Measurements from ENCODE around the gene GSTO2.
"Not testable (repeated sequence)": the region's sequence is repeated elsewhere in the genome, so short reads cannot be mapped to it uniquely, and the experiment has no call there.

GSTO2 gene

DNA sequence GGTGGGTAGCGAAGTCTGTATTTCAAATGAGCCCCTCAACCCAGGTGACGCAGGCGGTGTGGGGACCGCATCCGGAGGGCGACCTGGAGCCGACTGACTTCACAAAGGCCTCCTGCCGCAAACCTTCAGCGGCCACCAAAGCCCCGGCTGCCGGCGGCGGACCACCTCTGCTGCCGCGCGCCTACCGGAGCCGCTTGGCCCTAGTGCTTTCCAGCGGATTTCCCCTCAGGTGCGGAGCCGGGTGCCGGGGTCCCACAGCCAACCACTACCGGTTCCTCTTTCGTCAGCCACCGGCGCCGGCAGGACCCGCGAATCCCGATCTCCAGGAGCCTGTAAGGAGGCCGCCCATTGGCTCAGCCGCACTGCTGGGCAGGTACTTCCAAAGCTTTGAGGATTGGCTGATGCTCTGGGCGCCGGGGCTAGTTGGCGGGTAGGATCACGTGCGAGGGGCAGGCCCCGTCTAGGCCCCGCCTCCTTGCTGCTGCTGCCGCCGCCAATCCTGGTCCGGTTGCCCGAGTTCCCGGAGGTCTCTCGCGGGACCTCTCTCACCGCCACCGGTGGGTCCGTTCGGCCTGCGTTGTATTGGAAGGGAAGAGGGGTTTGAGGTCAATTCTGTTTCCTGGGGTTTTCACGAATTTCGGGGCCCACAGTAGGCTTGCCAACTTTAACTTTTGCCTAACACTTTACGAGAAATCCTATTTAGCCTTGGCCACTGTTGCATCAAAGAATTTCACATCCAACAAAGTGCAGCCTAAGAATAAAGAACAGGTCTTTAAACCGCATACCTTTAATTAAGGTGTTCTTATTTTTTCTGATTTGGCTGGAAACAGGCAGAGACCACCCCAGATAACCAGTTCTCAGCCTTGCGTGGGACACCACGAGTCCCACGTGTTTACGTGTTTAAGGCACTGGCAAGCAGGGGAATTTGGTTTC is at the start of gene GSTO2:
Gene GSTO2 (plus strand): TSS at position 472 of the 933 bp plus-strand sequence. CDS start 5,732 bp downstream, outside the sequence.
- DNase-seq (ENCODE audit: low read depth in 2 of 2), result peak; percentile 95 to 99

DNA sequence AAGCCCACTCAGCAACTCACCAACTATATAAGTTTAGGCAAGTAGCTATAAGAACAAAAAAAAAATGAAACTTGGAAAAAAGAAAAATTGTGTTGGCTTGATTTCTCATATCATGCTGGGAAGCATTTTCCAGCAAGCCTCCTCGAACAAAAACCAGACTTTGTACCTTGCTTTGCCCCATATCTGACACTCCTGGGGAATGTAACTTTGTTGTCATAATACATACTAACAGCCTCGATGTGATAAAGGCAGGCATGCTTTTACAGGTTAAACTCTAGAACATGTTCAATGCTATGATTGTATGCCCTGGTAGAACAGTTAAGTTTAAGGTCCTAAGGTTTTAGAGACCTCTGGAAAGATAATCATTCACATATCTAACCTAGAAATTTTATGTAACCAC is 48.5 kb upstream of the GSTO2 start:
- no peak for DNase-seq (ENCODE audit: low read depth in 2 of 2)

DNA sequence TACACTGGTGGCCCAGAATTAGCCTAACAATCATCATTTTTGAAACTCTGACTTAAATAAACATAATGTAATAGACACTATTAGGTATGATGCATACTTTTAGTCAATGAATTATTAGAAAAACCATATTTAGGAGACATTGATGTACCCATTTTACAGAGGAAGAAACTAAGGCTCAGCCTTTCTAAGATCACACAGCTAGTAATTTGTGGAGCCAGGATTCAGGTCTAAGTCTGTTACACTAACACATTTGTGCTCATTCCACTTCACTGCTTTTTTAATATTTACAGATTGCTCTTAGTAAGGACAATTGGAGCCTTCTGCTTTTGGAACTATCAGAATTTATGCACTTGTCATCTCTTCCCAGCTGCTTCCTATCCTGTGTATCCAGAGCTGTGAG is 45.7 kb upstream of the GSTO2 start:
- DNase-seq (ENCODE audit: low read depth in 2 of 2), result no peak

DNA sequence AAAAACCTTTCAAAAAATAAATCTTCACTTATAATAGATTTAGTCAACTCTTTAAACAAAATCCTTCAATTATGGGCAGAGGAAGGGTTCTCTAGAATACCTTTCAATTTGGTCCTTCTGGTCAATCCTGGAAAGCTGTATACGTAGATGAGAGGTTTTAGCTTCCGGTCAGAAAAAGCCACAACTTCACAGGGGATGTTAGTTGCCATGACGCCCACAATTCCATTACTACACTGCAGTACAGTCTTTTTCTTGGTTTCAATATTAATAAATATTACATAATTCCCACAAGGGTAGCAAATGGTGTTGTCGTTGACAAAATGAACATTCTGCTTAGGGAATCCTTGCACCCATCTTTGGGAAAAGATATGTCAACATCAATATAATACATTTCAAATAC is 38.5 kb upstream of the GSTO2 start:
- no peak for DNase-seq (ENCODE audit: low read depth in 2 of 2)

DNA sequence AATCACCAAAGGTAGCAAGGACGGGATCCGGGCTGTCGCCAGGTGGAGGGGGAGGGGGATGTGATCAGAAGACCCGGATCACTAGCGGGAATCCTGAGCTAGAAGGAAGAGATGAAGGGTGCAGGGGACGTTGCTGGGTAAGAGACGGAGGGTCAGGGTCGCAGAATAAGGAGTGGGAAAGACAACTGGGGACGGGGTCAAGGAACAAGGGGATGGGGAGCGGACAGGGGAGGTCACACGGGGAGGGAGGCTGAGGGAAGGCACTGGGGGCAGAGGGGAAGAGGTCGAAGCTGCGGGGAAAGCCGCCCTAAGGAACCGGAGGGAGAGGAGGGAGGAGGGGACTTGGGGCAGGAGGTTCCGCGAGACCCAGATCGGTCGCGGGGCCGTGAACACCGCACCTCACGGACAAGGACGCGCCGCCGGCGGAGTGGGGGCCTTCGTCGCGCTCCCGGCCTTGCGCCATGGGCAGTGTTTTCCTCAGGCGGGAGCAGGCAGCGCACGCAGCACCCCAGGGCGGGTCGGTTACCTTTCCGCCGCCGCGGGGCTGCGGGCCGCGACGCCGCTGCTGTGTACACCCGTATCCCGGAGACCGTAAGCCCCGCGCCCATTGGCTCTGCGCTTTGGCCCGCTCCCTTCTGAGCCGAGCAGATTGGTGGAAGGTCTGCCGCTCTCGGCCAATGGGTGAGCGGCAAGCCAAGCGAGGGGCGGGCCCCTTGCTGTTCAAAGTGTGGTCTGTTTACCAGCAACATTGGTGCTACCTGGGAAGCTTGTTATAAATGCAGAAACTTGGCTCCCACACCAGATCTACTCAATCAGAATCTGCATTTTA is 37.0 kb upstream of the GSTO2 start, which contains the start of gene CFAP43:
Gene CFAP43 (minus strand): TSS at position 581 of the 829 bp plus-strand sequence. CDS start 118 bp downstream, at position 463.
- peak; percentile 98 to 99 for DNase-seq (ENCODE audit: low read depth in 2 of 2)

DNA sequence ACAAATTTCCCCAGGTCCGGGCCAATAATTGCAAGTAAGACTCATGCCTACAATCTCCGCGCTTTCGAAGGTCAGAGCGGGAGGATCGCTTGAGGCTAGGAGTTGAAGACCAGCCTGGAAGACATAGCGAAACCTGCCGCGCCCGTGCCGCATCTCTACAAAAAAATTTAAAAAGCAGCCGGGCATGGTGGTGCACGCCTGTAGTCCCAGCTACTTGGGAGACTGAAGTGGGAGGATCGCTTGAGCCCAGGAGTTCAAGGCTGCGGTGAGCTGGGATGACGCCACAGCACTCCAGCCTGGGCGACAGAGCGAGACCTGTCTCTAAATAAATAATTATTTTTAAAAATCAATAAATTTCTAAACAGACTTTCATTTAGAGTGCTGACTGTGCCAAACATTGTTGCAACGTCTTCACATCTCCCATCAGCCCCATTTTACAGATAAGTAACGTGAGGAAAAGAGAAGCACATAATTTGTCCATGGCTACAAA is 36.3 kb upstream of the GSTO2 start:
- DNase-seq (ENCODE audit: low read depth in 2 of 2), result no peak

DNA sequence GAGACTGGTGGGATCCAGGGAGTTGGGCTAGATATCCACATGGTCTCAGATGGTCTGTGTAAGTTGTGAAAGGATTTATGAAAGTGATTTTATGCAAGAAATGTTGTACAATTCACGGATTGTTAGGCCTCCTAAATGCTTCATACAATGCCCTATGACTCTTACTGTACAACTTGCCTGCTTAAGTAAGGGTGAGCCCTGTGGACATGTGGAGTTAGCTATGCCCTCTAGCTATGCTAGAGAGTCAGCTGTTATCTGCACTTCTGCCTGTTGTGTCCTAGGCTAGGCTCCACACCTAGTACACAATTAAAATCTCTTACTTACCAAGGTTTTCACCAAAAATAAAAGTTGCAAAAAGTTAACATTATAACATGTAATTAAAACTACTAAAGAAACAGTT is 35.2 kb upstream of the GSTO2 start:
- no peak for DNase-seq (ENCODE audit: low read depth in 2 of 2)

DNA sequence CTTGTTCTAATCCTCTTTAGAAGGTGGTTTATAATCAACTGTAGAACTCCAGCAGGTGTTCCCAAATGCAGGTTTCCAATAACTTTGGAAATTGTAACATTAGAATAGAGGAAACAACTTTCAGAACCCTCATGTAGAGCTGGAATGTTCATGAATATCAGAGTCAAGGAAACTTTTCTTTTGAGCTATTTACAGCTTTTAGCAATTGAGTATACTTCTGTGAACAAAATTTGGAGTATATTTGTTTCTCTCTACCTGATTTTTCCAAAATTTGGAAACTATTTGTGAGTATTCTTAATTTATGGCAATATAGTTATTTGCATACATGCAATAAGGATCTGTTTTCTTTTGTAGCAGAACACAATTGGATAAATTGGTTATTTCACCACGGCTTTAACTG is 34.0 kb upstream of the GSTO2 start:
- no peak for DNase-seq (ENCODE audit: low read depth in 2 of 2)

DNA sequence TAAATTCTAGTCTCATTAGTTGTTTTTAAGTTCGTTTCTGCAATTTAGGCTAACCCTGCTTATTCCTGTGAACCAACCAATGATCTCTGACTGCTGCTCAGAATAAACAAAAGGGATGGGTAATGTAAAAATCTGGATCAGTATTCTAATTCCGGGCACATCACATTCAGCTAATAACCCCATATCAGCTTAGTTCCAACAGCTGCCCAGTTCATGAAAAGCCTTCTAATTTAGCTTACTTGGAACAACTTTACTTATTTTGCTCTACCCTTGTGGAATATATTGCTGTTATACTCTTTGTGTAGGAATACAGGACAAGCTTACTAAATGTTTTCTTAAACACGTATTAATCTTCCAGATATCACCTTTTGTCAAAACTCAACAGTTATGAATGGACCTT is 33.2 kb upstream of the GSTO2 start:
- DNase-seq (ENCODE audit: low read depth in 2 of 2), result no peak

DNA sequence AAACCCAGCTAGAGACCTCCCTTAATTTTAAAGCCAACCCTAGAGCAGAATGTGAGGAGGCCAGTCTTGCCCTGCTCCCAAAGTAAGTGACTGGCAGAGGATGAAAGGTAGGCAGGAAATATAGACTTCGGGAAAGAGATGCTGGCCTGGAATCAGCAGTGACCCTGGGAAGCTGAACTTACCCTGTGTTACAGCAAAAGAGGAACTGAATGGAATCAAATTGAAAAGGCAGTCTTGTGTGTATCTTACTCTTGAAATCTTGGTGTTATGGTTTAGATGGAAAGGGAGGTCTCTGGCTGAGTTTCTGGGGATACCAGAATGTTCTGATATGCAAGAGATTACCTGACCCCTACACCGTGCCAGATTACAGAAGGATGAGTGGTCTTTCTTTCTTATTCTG is 28.9 kb upstream of the GSTO2 start:
- DNase-seq (ENCODE audit: low read depth in 2 of 2), result no peak

DNA sequence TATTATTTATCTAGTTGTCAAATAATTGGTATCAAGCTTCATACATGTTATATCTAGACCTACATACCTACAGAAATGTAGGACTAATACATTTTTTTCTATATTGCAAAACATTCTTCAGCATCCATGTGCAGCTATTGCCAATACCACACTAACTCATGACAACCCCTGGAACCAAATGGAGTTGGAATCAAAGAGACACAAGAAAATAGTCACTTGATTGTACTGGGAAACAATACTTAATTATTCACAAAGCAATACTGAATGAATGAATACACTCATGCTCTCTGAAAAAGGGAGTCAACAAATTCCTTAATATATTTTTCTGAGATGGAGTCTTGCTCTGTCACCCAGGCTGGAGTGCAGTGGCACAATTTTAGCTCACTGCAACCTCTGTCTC is 26.4 kb upstream of the GSTO2 start:
- no peak for DNase-seq (ENCODE audit: low read depth in 2 of 2)

DNA sequence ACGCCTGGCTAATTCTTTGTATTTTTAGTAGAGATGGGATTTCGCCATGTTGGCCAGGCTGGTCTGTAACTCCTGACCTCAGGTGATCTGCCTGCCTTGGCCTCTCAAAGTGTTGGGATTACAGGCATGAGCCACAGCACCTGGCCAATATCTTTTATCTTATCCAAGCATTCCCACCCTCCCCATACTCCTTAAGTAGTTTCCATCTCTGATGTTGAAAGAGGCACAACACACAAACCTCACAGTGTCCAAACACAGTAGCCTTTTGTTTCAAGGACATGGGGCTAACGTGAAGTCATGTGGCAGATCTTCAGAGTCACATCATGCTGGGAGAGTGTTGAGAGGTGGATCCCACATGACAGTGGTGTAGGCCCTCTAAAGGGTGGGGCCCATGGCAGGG is 26.0 kb upstream of the GSTO2 start:
- DNase-seq (ENCODE audit: low read depth in 2 of 2), result not testable (repeated sequence)

DNA sequence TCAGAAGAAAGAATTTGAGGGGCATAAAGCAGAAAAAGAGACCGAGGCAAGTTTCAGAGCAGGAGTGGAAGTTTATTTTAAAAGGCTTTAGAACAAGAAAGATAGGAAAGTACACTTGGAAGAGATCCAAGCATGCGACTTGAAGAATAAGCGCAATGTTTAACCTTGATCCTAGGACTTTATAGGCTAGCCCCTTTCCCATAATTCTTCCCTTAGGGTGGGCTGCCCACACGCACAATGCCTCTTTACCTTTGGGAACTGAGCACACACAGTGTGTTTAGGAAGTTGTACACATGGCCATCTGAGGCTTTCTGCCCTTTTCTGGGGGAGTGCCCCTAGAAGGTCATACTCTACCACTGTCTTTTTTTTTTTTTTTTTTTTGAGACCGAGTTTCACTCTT is 25.5 kb upstream of the GSTO2 start:
- DNase-seq (ENCODE audit: low read depth in 2 of 2), result no peak

DNA sequence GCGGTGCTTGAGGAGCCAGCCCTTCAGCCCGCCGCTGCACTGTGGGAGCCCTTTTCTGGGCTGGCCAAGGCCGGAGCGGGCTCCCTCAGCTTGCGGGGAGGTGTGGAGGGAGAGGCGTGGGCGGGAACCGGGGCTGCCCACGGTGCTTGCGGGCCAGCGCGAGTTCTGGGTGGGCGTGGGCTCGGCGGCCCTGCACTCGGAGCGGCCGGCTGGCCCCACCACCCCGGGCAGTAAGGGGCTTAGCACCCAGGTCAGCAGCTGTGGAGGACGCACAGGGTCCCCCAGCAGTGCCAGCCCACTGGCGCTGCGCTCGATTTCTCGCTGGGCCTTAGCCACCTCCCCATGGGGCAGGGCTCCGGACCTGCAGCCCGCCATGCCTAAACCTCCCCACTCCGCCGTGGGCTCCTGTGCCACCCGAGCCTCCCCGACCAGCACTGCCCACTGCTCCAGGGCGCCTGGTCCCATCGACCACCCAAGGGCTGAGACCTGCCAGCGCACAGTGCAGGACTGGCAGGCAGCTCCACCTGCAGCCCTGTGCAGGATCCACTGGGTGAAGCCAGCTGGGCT is 23.8 kb upstream of the GSTO2 start:
- no peak for DNase-seq (ENCODE audit: low read depth in 2 of 2)

DNA sequence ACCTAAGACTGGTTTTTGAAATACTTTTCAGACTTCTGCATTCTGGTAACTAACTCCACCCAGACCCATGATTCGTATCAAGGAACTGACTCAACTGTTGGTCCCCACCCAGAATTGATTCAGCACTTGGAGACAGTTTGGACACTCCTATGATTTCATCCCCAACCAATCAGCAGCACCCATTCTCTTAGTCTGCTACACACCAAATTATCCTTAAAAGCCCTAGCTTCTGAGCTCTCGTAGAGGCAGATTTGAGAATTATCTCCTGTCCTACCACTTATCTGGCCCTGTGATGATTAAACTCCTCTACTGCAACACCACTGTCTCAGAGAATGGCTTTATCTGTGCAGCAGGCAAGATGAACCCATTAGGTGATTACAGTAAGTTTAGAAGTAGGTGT is 22.0 kb upstream of the GSTO2 start:
- no peak for DNase-seq (ENCODE audit: low read depth in 2 of 2)

DNA sequence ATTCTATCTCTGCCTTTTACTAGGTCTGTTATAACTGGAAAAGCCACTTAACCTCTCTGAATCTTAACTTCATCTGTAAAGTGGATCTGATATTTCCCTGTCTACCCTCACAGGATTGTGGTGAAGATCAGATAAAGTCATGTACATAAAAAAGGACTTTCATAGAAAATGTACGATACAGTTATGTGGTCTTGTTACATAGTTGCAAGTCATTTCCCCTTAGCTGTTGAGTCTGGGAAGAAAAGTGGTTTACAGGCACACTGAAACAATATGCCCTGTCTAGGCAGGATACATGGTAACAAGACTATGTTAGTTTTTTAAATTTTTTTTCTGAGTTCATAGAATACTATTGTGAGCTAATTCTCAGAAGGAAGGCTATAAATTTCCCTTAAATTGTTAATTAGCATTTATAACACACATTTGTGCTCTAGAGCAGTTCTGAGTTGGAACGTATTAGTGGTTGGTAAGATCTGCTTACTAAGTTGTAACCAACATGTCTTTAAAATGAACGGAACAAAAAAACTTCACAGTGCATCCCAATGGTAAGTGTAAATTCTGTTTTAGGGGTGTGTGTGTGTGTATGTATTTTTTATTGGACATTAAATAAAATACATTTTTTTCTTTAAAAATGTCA is 21.4 kb upstream of the GSTO2 start:
- no peak for DNase-seq (ENCODE audit: low read depth in 2 of 2)

DNA sequence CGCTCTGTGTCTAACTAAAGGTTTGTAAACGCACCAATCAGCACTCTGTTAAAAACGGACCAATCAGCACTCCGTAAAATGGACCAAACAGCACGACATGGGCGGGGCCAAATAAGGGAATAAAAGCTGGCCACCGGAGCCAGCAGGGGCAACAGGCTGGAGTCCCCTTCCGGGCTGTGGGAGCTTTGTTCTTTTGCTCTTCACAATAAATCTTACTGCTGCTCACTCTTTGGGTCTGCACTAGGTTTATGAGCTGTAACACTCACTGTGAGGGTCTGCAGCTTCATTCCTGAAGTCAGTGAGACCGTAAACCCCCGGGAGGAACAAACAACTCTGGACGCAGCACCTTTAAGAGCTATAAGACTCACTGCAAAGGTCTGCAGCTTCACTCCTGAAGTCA is 20.1 kb upstream of the GSTO2 start:
- not testable (repeated sequence) for DNase-seq (ENCODE audit: low read depth in 2 of 2)

DNA sequence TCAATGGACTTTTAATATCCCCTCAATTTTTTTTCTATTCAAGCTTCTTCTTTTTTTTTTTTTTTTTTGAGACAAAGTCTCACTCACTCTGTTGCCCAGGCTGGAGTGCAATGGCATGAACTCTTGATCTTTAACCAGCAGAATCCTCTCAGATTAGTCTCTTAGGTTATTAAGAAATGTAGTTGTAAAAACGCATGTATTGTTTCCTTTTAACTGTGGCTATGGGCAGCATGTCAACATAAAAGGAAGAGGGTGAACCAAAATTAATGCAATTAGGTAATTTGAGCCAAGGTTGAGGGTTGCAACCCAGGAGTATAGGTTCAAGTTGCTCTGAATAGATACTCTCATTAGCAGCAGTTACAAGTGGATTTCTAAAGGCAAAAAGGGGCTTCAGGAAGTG is 18.6 kb upstream of the GSTO2 start:
- DNase-seq (ENCODE audit: low read depth in 2 of 2), result no peak

DNA sequence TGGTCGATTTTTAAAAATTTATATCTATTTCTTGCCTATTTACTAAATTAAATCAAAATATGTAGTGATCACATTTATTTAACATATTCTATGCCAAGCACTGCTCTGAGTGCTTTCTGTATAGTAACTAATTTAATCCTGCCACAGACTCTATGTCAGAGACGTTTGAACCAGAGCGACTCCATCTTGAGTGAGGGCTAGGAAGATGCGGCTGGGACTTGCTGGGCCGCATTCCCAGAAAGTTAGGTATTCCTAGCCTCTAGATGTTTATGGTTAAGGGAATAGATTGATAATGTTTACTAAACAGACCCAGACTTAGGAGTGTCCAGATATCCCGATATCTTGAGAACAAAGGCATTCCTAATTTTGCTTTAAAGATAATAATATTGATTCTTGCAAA is 17.5 kb upstream of the GSTO2 start:
- DNase-seq (ENCODE audit: low read depth in 2 of 2), result no peak

DNA sequence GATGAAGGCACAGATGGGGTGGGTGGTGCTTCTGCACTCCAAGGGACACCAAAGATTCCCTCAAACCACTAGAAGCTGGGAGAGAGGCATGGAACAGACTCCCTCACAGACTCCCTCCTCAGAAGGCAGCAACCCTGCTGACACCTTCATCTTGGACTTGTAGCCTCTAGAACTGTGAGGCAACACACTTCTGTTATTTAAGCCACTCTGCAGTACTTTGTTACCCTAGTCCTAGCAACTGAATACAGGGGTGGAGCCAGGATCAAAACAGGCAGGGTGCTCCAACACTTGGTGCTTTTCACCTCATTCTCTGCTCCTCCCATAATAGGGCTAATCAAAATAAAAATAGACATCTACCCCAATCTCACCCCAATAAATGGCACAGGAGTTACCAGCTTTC is 16.6 kb upstream of the GSTO2 start:
- no peak for DNase-seq (ENCODE audit: low read depth in 2 of 2)

DNA sequence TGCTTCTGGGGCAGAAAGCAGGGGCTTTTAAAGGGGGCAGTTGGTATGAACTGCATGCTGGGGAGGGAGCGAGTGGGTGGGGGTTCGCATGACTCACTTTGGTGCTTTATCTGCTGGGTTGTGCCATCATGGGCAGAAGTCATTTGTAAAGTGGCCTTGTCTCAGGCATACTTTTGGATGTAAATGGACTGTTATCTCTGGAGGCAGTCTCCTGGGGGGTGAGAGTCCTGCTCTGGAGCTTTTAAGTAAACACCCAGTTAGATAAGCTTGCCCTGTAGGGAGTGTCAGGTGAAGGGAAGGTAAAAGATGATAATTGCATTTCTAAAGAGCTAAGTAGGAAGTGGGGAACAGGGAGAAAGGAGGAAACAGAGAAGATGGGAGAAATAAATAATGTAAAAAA is 15.9 kb upstream of the GSTO2 start:
- no peak for DNase-seq (ENCODE audit: low read depth in 2 of 2)

Measured in stimulated activated CD4-positive, alpha-beta T cell treated with anti-CD3 and anti-CD28 coated beads, Interleukin-15, amount 100 ng/mL, for 48 hours (primary cell).